HFF-Myc (cell line): ENCODE results near the gene SREBF2.

ENCODE experiments used
- DNase-seq: peaks from one replicate; pipeline ENCODE4 v3.0.0-alpha.2; 2011; ENCODE audit warnings: low read depth; ENCODE audit errors: extremely low read depth
- H3K4me3 ChIP-seq: replicated peaks from 2 replicates; pipeline ENCODE4 v1.5.1; 2011; ENCODE audit warnings: low read depth, mild to moderate bottlenecking, control low read depth, low read length
- CTCF ChIP-seq: IDR thresholded peaks from 2 replicates; pipeline ENCODE4 v1.5.1; 2012; ENCODE audit warnings: mild to moderate bottlenecking, low read depth, low read length, control low read depth; ENCODE audit errors: missing control alignments

The SREBF2 gene

DNA sequence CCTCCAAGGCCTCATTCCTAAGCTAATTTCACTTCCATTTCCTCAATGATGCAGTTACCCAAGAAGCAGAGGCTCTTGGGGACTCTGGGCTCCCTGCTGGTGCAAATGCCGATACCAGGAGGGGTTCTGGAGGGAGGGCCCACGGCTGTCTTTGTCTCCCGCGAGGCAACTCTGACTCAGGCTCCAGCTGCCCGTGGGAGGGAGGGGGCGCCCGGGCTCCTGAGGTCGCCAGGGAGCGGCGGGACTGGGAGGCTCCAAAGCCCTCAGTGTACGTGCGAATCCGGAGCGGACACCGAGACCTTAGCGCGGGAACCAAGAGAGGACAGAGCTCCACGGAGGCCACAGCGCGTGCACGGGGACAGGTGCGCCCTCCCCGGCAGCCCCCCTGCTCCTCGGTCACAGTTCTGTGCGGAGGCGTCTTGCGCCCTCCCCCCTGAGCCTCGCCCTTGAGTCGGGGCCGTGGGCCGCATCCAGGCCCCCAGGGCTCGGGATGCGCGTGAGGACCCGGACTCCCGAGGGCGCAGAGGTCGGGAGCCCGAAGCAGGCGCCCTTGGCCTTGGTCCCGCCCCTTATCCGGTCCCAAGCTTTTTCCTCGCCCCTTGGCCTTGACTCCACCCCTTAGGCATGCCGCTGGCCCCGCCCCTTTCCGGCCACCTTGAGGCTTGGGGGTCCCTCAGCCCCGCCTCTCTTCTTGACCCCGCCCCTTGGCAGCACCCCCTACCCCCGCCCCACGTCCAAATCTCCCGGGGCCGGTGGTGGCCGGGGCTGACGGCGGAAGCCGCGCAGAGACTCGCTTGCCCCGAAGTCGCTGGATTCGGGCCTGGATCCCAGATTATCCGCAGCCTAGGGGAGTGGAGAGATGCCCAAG lies 86.7 kb downstream of the SREBF2 start:
- no peak for DNase-seq
- H3K4me3 ChIP-seq, result peak overlapping the region; percentile 31
- TF ChIP-seq CTCF, result no peak

DNA sequence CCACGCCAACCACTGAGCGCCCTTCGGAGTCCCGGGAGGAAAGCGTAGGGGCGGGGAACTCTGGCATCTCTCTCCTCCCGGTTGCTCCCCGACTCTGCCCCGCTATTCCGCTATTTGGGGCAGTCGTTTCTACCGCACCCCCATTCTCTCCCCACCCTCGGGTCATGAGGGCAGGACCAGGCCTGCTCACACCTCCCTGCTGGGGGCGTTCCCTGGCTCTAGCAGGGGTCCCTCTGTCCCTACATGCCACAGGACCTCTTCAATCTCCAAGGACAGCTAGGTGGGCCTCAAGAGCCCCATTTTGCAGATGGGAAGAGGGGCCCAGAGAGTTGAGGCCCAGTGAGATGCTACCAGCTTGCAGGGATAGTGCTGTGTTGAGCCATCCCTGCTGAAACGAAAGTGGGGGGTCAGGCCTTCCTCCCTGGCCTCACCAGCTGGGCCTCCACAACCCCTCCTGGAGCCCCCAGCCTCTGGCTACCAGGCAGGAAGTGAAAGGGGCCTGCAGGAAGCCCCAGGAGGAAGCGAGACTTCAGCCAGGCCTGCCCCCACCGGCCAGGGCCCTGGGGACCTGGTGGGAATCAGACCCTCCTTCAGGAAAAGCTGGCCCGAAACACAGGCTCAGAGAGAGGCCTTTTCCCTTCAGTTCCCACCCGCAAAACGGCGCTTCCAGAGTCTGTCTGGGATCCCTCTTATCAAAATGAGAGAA lies 87.5 kb downstream of the SREBF2 start:
- no peak overlapping the region for H3K4me3 ChIP-seq
- TF ChIP-seq CTCF, result no peak

DNA sequence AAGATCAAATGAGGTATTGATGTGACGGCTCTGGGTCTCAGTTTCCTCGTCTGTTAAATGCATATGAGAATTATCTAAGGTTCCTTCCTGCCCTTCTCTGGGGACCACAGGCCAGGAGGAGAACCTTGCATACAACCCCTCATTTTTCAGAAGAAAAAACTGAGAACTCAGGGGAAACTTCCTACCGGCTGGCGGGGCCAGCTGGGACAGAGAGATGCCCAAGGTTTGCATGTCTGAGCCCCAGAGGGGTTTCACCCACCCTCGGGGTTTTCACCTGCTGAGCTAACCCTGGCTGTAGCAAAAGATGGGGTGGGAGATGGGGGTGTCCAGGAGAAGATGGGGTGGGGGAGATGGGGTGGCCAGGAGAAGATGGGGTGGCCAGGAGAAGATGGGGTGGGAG lies 89.4 kb downstream of the SREBF2 start:
- TF ChIP-seq CTCF, result no peak
- H3K4me3 ChIP-seq, result no peak overlapping the region
- no peak for DNase-seq

More for the DNA sequence above, 87.5 kb downstream of the SREBF2 start:
- no peak for DNase-seq

- no peak for TF ChIP-seq CTCF
- no peak overlapping the region for H3K4me3 ChIP-seq
These were observed 90.2 kb downstream of the SREBF2 start for GRCh38 chr22:41922940-41923594.

DNA sequence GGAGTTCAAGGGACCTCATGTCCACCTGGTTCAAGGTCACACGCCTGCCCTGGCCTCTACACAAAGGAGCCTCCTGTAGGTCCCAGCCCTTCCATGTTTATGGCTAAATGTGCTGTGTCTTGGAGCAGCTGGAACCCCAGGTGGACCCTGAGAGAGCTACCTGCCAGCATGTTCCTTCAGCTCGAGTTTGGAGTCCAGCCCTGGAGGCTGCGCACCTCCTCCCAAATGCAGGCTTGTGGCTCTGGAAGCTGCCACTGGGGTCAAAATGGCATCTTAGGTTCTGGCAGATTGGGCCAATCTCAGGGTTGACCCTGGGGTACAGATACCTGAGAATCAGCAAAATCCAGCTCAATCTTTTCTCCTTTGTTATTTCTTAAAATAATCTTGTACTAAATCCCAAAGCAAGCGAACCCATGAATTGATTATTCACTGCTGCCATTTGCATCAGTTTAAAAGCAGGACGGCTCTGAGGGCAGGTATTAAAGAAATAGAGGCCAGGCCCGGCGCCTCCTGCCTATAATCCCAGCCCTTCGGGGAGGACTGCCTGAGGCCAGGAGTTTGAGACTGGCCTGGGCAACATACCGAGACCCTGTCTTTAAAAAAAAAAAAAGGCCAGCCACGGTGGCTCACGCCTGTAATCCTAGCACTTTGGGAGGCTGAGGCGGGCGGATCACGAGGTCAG lies 90.8 kb downstream of the SREBF2 start:
- no peak overlapping the region for H3K4me3 ChIP-seq
- DNase-seq, result no peak
- no peak for TF ChIP-seq CTCF

More at GRCh38 chr22:41922940-41923594, 90.2 kb downstream of the SREBF2 start:
- DNase-seq, result no peak

GRCh38 chr22:41925783-41926460 lies 93.0 kb downstream of the SREBF2 start:
- H3K4me3 ChIP-seq, result no peak overlapping the region

More at GRCh38 chr22:41925783-41926460, 93.0 kb downstream of the SREBF2 start:
- DNase-seq, result no peak
- TF ChIP-seq CTCF, result peak; percentile 54
